H9 (cell line): Measurements from ENCODE around the gene HCAR3. TPM values are rescaled to one million over a fixed set of nuclear protein-coding genes. Genes with fewer than 3 reads are reported as not detected.
"Not testable (repeated sequence)": the region's sequence is repeated elsewhere in the genome, so short reads cannot be mapped to it uniquely, and the experiment has no call there.

Experiments used
- DNase-seq: peaks from one replicate; pipeline ENCODE4 v3.0.0-alpha.2; 2017
- H2AFZ ChIP-seq: one replicate; pipeline ENCODE4 v1.6.1; 2013; ENCODE audit warnings: mild to moderate bottlenecking, low read length, control low read depth, moderate library complexity
- H2AK5ac ChIP-seq: 2 replicates; pipeline ENCODE4 v1.6.1; 2013; ENCODE audit warnings: low read length, control low read depth, mixed read lengths; ENCODE audit not compliant: insufficient read length
- H2BK120ac ChIP-seq: one replicate; pipeline ENCODE4 v1.6.1; 2013; ENCODE audit warnings: low read depth, mild to moderate bottlenecking, low read length, control low read depth, inconsistent platforms; ENCODE audit not compliant: poor library complexity, severe bottlenecking
- H2BK12ac ChIP-seq: 2 replicates; pipeline ENCODE4 v1.6.1; 2013; ENCODE audit warnings: low read length, control low read depth, mixed read lengths, low read depth; ENCODE audit not compliant: insufficient read length
- H2BK15ac ChIP-seq: 2 replicates; pipeline ENCODE4 v1.6.1; 2013; ENCODE audit warnings: low read depth, low read length, control low read depth
- H2BK20ac ChIP-seq: one replicate; pipeline ENCODE4 v1.6.1; 2013; ENCODE audit warnings: low read depth, mild to moderate bottlenecking, low read length, control low read depth, inconsistent platforms; ENCODE audit not compliant: poor library complexity, severe bottlenecking
- H2BK5ac ChIP-seq: 2 replicates; pipeline ENCODE4 v1.6.1; 2013; ENCODE audit warnings: low read length, control low read depth, mixed read lengths; ENCODE audit not compliant: insufficient read length
- H3K14ac ChIP-seq: 2 replicates; pipeline ENCODE4 v1.6.1; 2013; ENCODE audit warnings: low read length, control low read depth; ENCODE audit not compliant: insufficient read depth
- H3K18ac ChIP-seq: 2 replicates; pipeline ENCODE4 v1.6.1; 2013; ENCODE audit warnings: low read depth, mild to moderate bottlenecking, mixed read lengths, low read length, control low read depth; ENCODE audit not compliant: insufficient read length
- H3K23ac ChIP-seq: 2 replicates; pipeline ENCODE4 v1.6.1; 2013; ENCODE audit warnings: low read length, control low read depth, mixed read lengths, low read depth; ENCODE audit not compliant: insufficient read length
- H3K23me2 ChIP-seq: 2 replicates; pipeline ENCODE4 v1.6.1; 2013; ENCODE audit warnings: low read depth, mild to moderate bottlenecking, mixed read lengths, low read length, control low read depth; ENCODE audit not compliant: insufficient read length, poor library complexity, severe bottlenecking
- H3K27ac ChIP-seq: 2 replicates; pipeline ENCODE4 v1.5.1; 2013; ENCODE audit warnings: low read length, control low read depth, mixed read lengths, low read depth; ENCODE audit not compliant: insufficient read length
- H3K27me3 ChIP-seq: 2 replicates; pipeline ENCODE4 v1.6.1; 2013; ENCODE audit warnings: low read length, control low read depth, inconsistent platforms; ENCODE audit not compliant: insufficient read depth
- H3K4ac ChIP-seq: 2 replicates; pipeline ENCODE4 v1.6.1; 2013; ENCODE audit warnings: low read depth, mild to moderate bottlenecking, control low read depth, inconsistent platforms, low read length, moderate library complexity
- H3K4me1 ChIP-seq: 2 replicates; pipeline ENCODE4 v1.6.1; 2013; ENCODE audit warnings: low read length, control low read depth, inconsistent platforms; ENCODE audit not compliant: insufficient read depth
- H3K4me2 ChIP-seq: 2 replicates; pipeline ENCODE4 v1.6.1; 2013; ENCODE audit warnings: low read length, control low read depth, mixed read lengths; ENCODE audit not compliant: insufficient read length, insufficient read depth
- H3K56ac ChIP-seq: 2 replicates; pipeline ENCODE4 v1.6.1; 2013; ENCODE audit warnings: low read depth, mild to moderate bottlenecking, mixed read lengths, low read length, control low read depth; ENCODE audit not compliant: insufficient read length
- H3K79me1 ChIP-seq: 2 replicates; pipeline ENCODE4 v1.6.1; 2013; ENCODE audit warnings: low read depth, mild to moderate bottlenecking, moderate library complexity, low read length, control low read depth, inconsistent platforms; ENCODE audit not compliant: insufficient read depth, poor library complexity, severe bottlenecking
- H3K79me2 ChIP-seq: 2 replicates; pipeline ENCODE4 v1.6.1; 2013; ENCODE audit warnings: low read length, control low read depth, inconsistent platforms; ENCODE audit not compliant: insufficient read depth
- H3K9ac ChIP-seq: 2 replicates; pipeline ENCODE4 v1.6.1; 2013; ENCODE audit warnings: low read length, control low read depth, mixed read lengths; ENCODE audit not compliant: insufficient read length; ENCODE audit errors: extremely low read depth
- H3K9me3 ChIP-seq: one replicate; pipeline ENCODE4 v1.6.1; 2013; ENCODE audit warnings: low read depth, low read length, inconsistent platforms; ENCODE audit not compliant: control insufficient read depth
- H3T11ph ChIP-seq: one replicate; pipeline ENCODE4 v1.6.1; 2013; ENCODE audit warnings: mild to moderate bottlenecking, low read length, control low read depth, inconsistent platforms
- H4K20me1 ChIP-seq: one replicate; pipeline ENCODE4 v1.6.1; 2013; ENCODE audit not compliant: control insufficient read depth, insufficient read length, insufficient read depth
- H4K5ac ChIP-seq: 2 replicates; pipeline ENCODE4 v1.6.1; 2013; ENCODE audit warnings: low read depth, mild to moderate bottlenecking, mixed read lengths, low read length, control low read depth; ENCODE audit not compliant: insufficient read length
- H4K8ac ChIP-seq: replicated peaks from 2 replicates; pipeline ENCODE4 v1.6.1; 2013; ENCODE audit warnings: low read length, control low read depth, mixed read lengths, low read depth; ENCODE audit not compliant: insufficient read length
- H4K91ac ChIP-seq: 2 replicates; pipeline ENCODE4 v1.6.1; 2013; ENCODE audit warnings: low read depth, mild to moderate bottlenecking, moderate library complexity, mixed read lengths, low read length, control low read depth; ENCODE audit not compliant: insufficient read length
- H3K27ac Mint-ChIP-seq, 3 experiments: 2 replicates in 2 of 3; 3 replicates in 1 of 3; pipeline ENCODE4 v1.8.0; 2020 to 2021; ENCODE audit warnings: mixed read lengths in 3 of 3, mild to moderate bottlenecking in 1 of 3, moderate library complexity in 1 of 3
- H3K27me3 Mint-ChIP-seq: 2 replicates; pipeline ENCODE4 v1.8.0; 2021; ENCODE audit warnings: low read depth, mild to moderate bottlenecking, moderate library complexity, mixed read lengths
- H3K36me3 Mint-ChIP-seq, 3 experiments: 2 replicates in 2 of 3; 3 replicates in 1 of 3; pipeline ENCODE4 v1.8.0; 2020 to 2021; ENCODE audit warnings: low read depth in 3 of 3, mixed read lengths in 3 of 3; ENCODE audit not compliant: insufficient read depth in 1 of 3
- H3K4me1 Mint-ChIP-seq, 2 experiments: 2 replicates each; pipeline ENCODE4 v1.8.0; 2020; ENCODE audit warnings: mixed read lengths in 2 of 2
- H3K4me3 Mint-ChIP-seq, 2 experiments: 2 replicates in 1 of 2; 3 replicates in 1 of 2; pipeline ENCODE4 v1.8.0; 2020 to 2021; ENCODE audit warnings: mild to moderate bottlenecking in 2 of 2, mixed read lengths in 2 of 2, moderate library complexity in 1 of 2
- H3K9me3 Mint-ChIP-seq, 2 experiments: 2 replicates in 1 of 2; 3 replicates in 1 of 2; pipeline ENCODE4 v1.8.0; 2020; ENCODE audit warnings: mild to moderate bottlenecking in 2 of 2, mixed read lengths in 2 of 2, moderate library complexity in 1 of 2
- WGBS: extraction: QIAGEN DNeasy Blood & Tissue Kit; methylation state at CpG from one replicate; pipeline ENCODE4 v1.1.7; 2013; ENCODE audit warnings: missing lambda C conversion rate, low lambda C conversion rate, mixed read lengths; ENCODE audit not compliant: insufficient read length; ENCODE audit errors: extremely low coverage; 5-methylcytosine and 5-hydroxymethylcytosine counted together
- long read RNA-seq: library from polyadenylated mRNA; unstranded; transcript quantifications from one replicate; pipeline ENCODE4 v2.0.0, GENCODE V29; 2020
- total RNA-seq: library from RNA; stranded (reverse); gene quantifications from 2 replicates; pipeline ENCODE4 v1.2.1, GENCODE V29; 2021

The HCAR3 gene
- not detected in 2 replicates for total RNA-seq
- long read RNA-seq, result 0 reads

DNA sequence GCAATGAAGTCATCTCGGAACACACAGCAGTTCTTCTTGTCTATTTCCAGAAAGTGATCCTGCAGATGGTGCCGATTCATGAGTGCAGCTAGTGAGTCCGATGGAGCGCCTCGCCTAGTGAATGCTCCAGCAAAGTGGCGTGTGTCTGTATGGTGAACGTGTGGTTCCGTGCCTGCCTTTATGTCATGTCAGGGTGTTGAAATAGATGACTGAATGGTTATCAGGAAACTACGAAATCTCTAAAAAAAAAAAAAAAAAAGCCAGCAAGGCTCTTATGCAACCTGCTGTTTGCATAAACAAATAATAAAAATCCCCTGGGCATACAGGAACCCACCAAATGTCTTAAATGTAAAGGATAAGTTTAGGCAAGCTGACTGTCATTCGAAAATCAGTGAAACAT lies at the start of gene HCAR3:
Gene HCAR3 (minus strand): TSS at position 154 of the 400 bp plus-strand sequence. CDS start 74 bp downstream, at position 80.
- not testable (repeated sequence) for H3K9ac ChIP-seq, H2BK120ac ChIP-seq, H3K27me3 ChIP-seq, H3K4me1 Mint-ChIP-seq, H4K5ac ChIP-seq, H2BK12ac ChIP-seq, H3K23me2 ChIP-seq, H3K27ac ChIP-seq, H4K20me1 ChIP-seq, H2BK20ac ChIP-seq, H2AK5ac ChIP-seq, H3K4ac ChIP-seq, H3K4me2 ChIP-seq, H3K18ac ChIP-seq, H3K9me3 Mint-ChIP-seq, H4K91ac ChIP-seq, H2BK5ac ChIP-seq, H3K56ac ChIP-seq, H2BK15ac ChIP-seq, H3K79me1 ChIP-seq, H3K27me3 Mint-ChIP-seq, H3K23ac ChIP-seq, H3K79me2 ChIP-seq, H3K4me1 ChIP-seq, H3K9me3 ChIP-seq, H3T11ph ChIP-seq, H2AFZ ChIP-seq, H3K36me3 Mint-ChIP-seq, H3K27ac Mint-ChIP-seq, H3K14ac ChIP-seq, DNase-seq, H3K4me3 Mint-ChIP-seq, H4K8ac ChIP-seq
- no CpG with 5 or more reads among the region's 10 CpGs for WGBS
